Activated gamma-delta T cell (primary cell): ENCODE results near the gene TEAD3.
"Not testable (repeated sequence)": the region's sequence is repeated elsewhere in the genome, so short reads cannot be mapped to it uniquely, and the experiment has no call there.

Experiments used
- DNase-seq: peaks from one replicate; lab custom pipeline; 2025; lab: John Stamatoyannopoulos, UW
- total RNA-seq, 2 donors: gene quantifications; one replicate each; lab custom pipeline; 2026; lab: John Stamatoyannopoulos, UW

TEAD3 gene
- total RNA-seq, result 0.22 to 0.67 reads per million in 2 donors

DNA sequence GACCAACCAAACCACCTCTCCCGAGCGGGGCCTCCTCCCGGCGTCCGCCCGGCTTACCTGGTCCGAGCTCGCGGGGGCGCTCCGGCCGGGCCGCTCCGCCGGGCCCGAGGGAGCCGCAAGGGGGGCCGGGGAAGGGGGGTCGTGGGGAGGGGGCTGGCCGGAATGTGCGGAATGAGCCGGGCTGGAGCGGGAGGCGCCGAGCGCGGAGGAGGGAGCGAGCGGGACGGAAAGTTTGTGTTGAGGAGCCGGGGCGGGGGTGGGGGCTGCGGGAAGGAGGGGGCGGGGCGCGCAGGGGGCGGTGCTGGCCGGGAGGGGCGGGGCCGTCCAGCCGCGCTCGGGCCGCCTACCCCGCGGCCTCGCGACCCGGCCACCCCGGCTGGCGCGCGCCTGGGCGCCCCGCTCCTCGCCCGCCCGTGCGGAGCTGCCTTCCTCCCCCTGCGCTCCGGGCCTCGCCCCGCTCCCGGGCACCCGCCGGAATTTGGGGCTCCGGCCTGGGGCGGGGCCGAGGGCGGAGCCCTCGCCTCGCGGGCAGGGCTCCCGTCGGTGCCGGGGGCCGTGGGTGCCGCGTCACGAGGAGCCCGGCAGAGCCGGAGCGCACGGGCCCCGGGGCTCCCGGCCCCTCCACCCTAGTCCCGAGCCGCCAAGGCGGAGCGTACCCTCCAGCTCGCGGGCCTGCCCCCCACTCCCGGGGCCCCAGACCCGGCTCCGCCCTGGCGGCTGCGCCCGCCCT is at the start of gene TEAD3:
TSS of gene TEAD3 (minus strand) at position 239 of the 730 bp plus-strand sequence.
- DNase-seq, result no peak

DNA sequence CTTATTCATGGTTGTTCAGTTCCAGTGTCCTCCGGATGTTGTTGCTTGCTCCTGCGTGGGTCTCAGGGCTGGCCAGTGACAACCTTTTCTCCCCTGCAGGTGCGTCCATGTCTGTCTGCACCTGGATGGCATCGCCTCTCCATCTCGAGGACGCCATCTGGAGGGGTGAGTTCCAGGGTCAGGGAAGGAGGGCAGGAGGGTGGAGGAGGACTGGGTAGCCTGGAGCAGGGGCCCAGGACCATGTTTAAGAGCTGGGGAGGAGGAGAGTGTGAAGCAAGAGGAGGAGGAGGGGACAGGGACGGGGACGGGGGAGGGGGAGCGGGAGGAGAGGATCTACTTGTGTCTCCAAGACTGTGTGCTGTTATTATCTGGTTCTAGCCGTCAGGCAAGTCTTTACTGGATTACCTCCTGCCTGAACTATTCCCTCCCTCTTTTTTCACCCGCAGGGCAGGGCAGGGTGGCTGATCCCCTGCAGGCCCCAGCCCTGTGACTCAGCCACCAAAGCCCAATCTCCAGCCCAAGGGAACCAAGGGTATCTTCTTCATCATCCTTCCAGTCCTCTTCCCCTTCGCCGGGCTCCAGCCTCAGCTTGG is 48.0 kb upstream of the TEAD3 start:
- DNase-seq, result no peak

DNA sequence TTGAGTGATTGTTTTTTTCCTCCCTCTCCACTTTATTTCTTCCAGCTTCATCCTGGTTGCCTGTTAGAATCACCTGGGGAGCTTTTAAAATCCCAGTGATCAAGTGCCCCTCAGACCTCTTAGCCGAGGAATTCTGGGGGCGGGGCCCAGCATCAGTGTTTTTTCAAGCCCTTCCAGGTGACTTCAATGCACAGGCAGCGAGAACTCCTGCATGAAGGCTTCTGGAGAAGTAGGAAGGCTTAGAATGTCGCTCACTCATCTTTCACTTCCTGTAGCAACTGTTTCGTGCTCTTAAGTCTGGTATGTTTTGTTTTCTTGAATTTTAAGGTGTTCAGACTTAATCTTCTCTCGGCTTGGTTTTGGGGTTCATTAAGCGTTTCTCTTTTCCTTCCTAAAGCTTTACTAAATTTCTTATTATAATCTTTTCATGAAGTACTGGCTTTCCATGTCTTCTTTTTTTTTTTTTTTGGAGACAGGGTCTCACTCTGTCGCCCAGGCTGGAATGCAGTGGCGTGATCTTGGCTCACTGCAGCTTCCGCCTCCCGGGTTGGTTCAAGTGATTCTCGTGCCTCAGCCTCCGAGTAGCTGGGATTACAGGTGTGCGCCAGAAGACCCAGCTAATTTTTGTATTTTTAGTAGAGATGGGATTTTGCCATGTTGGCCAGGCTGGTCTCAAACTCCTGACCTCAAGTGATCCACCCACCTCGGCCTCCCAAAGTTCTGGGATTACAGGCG is 46.7 kb upstream of the TEAD3 start:
- no peak for DNase-seq

DNA sequence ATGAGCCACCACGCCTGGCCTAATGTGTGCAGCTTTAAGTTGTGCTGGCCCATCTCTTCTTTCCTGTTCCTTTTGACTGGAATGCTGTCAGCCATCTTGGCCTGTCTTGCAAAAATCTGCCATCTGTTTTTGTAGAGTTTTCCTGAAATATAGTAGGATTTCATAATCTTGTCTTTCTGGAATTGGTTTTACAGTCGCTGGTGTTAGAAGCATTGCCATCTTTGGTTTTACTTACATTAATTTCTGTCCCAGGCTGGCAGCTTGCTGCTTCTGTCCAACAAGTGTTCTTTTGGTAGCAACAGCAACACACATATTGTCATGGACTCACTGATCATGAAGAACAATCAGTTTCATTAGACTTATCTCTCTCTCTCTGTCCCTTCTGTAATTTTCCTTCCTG is 45.0 kb upstream of the TEAD3 start:
- no peak for DNase-seq

DNA sequence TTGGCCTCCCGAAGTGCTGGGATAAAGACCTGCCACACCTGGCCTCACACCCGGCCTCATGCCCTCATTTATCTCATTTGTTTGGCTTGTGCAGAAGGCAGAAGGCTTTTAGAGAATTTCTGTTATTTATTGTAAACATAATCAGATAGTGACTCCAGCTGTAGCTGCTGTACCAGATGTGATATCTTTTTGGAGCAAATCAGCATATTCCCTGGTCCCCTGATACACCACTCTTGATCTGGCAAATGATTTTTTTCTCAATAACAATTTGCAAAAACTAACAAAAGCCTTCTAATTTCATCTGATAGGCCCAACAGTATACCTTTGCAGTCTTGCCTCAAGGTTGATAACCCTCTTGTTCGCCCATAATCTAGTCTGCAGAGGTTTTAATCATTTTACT is 42.3 kb upstream of the TEAD3 start:
- no peak for DNase-seq

DNA sequence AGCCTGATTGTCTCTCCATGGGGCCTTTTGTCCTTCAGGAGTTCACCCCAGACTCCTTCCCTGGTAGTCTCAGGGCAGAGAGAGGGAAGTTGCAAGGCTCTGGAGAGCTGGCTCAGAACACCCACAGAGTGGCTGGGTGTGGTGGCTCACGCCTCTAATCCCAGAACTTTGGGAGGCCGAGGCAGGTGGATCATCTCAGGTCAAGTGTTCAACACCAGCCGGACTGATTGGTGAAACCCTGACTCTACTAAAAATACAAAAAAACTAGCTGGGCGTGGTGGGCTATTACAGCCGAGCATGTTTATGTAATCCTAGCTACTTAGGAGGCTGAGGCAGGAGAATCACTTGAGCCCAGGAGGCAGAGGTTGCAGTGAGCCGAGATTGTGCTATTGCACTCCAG is 39.0 kb upstream of the TEAD3 start:
- DNase-seq, result not testable (repeated sequence)

DNA sequence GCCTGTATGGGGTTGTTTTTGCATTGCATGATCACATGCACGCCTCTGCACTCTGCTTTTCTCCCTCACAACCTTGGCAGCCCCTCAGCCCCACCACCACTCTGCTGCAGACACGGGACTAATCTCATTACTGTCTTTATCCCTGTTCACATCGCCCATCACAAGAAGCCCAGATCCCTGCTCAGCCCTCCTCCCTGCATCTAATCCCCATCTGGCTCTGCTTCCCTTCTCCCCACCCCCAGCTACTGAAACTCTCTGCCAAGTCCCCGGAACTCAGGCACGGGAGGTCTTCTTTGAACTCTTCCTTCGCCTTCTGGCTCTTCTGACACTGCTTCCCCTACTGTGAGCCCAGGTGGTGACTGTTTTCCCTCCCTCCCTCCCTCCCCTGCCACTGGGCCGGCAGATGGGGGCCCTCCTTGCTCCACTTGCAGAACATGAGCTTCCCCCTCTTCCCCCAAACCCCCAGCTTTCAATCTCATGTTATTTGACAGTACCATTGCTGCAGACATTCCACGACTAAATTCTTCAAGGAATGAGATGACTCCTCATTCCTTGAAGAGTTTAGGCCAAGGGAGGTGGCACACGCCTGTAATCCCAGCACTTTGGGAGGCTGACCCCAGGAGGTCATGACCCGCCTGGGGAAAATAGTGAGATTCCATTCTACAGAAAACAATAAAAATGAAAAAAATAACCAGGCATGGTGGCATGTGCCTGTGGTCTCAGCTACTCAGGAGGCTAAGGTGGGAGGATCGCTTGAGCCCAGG is 37.7 kb upstream of the TEAD3 start:
- DNase-seq, result no peak

DNA sequence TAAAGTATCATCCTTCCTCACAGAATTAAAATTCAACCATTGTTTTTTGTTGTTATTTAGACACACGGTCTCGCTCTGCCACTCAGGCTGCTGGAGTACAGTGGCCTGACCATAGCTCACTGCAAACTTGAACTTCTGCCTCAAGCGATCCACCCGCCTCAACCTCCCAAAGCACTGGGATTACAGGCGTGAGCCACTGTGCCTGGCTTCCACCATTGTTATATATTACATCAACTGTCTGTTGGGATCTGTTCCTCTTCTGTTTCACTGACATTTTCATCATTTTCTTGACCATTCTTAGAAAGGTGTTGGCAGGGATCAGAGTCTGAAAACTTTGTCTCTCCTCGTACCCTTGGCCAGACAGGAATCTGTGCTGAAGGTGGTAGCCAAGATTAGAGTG is 37.1 kb upstream of the TEAD3 start:
- DNase-seq, result no peak

DNA sequence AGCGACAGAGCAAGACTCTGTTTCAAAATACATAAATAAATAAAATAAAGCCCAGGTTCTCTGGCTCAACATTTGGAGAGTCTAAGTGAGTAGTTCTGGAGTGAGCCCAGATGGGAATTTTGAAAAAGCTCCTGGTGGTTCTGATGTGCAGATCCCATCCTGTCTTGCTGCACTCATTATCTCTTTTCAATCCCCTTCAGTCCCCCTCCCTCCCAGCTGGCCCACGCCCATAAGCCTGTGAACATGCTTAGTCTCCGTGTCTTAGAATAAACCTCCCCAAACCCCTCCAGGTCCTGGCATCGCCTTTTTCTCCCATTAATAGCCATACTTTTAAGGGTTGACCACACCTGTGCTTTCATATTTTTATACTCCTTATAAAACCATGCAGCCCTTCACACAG is 35.2 kb upstream of the TEAD3 start:
- no peak for DNase-seq

DNA sequence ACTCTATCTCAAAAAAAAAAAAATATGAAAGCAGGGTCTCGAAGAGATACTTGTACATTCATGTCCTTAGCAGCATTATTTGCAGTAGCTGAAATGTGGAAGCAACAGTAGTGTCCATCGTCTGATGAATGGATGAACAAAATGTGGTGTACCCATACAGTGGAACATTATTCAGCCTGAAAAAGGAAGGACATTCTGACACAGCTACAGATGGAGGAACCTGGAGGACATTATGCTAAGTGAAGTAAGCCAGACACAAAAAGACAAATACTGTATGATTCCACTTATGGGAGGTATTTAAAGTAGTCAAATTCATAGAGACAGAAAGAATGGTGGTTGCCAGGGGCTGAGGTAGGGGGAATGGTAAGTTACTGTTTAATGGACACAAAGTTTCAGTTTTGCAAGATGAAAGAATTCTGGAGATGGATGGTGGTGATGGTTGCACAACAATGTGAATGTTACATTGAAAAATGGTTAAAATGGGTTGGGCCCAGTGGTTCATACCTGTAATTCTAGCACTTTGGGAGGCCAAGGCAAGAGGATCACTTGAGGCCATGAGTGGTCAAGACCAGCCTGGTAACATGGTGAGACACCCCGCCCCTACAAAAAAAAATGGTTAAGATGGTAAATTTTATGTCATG is 27.6 kb upstream of the TEAD3 start:
- no peak for DNase-seq

DNA sequence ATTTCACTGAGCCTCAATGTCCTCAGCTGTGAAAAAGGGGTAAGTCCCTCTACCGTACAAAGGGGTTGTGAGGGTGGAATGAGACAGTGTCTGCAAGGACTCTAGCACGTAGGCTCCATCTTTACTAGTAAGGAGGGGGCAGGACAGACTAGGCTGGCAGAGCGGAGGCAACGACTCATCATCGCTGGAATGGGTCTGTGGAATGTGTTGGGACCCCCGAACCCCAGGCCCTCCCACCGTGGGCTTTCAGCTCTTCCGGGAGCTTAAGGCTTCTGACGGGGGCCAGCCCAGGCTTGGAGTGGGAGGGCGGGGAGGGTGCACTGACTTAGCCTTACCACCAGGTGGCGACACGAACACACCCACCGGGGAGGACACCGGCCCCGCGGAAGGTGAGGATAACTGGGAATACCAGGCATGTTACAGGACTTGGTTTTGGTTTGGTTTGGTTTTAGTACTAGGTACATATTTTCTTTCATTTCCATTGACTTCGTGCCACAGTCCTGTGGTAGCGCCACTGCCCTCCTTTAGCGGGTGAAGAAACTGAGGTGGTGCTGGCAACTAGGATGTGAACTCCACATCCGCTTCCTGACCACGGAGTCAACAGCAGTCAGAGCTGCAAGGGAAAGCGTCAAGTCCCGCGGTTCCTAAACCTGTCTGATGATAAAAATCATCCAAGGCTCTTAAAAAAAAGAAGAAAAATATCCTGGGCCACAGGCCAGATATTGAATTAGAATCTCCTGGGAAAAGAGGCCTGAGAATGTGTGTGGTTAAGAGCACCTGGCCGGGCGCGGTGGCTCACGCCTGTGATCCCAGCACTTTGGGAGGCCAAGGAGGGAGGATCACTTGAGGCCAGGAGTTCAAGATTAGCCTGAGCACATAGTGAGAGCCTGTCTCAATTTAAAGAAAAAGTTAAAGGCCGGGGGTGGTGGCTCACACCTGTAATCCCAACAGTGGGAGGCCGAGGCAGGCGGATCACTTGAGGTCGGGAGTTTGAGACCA is 26.1 kb upstream of the TEAD3 start:
- no peak for DNase-seq

DNA sequence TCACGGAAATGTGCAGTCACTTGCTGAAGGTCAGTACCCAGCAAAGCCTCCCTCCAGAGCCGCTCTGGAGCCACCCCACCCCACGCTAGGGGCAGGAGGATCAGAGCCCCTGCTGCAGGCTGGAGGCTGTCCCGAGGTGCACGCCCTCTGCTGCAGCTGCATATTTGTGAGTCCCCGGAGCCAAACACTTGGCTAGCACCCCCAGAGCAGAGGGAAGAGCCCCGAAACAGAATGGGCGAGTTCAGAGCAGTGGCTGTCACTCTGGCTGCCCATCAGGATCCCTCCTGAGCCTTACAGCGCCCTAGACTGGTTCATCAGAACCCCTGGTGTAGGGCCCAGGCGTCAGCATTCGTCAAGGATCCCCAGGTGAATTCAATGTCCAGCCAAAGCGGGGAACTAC is 25.3 kb upstream of the TEAD3 start:
- no peak for DNase-seq

DNA sequence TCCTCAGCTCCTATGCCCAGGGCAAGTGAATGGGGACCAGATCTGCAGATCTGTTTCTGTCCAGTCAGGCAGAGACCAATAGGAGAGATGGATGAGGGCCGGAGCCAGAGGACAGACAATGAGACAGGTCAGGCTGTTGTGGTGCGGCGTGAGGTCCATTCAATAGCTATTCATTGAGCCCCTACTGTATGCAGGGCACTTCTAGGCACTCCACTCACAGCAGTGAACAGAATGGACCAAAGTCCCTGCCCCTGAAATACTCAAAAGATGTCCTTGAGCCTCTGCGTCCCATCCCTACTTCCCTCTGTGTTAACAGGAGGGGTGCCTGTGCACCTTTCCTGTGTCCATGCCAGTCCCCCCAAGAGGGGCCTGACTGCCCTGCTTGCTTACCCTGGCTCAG is 24.4 kb upstream of the TEAD3 start:
- DNase-seq, result no peak

DNA sequence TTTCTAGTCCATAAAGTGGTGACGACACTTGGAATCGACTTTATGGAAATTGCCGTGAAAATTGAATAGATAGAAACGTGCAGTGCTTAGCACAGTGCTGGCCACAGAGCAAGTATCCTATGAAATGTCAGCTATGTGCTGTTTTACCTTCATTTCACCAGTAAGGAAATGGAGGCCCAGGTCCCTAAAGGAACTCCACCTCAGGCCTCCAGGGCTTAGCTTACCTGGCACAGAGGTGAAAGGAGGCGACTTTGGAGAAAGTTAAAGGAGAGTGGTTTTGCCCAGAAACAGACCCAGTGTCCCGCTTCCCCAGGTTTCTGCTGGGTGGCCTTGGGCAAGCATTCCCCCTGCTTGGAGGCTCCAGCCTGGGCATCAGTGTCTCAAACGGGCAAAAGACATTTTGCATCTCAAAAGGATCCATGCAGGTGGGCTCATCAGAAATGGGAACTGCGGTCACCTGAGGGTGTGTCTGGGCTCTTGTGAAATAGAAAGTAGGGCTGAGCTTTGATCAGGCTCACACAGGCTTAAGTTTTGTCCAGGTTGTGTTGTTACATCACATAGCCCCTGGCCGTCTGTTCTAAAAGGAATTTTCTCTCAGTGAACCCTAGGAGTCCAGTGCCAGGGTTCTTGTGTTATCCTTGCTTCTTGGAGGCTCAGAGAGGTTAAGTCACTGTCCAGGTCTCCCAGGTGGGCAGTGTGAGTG is 22.6 kb upstream of the TEAD3 start:
- no peak for DNase-seq

DNA sequence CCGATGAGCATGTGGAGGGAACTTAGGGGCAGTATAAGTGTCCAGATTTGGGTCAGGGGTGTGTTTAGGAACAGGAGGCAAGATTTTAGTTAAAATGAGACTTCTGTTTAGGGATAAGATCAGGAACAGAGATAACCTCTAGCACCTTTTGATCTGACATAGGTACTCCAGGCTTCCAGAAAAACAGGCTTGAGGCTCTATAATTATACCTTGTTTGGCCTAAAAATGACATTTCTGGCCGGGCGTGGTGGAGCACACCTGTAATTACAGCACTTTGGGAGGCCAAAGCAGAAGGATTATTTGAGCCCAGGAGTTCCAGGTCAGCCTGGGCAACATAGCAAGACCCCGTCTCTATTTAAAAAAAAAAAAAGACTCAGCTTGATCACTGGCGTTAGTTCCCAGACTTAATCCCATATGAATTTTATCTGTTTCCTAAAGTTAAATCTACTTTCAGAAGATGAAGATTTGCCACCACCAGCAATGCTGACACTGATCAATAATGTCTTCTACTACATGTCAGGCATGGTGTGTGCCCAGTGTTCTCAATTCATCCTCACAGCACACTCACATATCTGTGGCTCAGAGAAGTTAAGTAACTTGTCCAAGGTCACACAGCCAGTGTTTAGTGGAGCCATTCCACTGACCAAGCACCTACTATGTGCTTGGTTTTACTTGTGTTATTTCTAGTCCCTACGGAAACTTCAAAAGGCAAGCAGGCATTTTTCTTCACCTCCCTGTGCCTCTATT is 21.9 kb upstream of the TEAD3 start:
- DNase-seq, result no peak

DNA sequence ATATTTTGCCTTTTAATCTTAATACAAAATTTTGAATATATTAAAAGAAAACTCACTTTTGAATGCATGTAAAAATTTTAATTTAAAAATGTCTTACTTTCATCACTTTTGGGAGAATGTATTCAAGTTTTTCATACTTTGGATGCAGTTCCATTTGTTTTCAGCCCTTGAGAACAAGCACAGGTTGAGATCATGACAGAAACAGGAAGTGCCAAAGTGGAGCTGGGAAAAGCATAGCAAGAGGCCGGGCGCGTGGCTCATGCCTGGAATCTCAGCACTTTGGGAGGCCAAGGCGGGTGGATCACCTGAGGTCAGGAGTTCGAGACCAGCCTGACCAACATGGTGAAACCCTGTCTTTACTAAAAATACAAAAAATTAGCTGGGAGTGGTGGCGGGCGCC is 21.1 kb upstream of the TEAD3 start:
- not testable (repeated sequence) for DNase-seq

DNA sequence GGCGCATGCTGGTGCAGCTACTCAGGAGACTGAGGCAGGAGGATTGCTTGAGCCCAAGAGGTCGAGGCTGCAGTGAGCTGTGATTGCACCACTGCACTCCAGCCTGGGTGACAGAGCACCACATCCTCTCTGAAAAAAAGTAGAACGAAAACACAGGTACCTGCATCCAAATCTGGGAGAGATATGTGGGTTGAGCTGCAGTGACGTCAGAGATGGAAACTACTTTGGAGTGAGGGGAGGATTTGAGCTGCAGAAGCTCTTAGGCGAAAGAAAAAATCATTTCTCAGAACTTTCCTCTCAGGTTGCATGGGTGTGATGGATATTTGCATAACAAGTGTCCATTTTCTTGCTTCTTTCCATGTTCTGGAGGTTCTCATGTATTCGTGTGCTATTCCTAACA is 19.8 kb upstream of the TEAD3 start:
- no peak for DNase-seq

DNA sequence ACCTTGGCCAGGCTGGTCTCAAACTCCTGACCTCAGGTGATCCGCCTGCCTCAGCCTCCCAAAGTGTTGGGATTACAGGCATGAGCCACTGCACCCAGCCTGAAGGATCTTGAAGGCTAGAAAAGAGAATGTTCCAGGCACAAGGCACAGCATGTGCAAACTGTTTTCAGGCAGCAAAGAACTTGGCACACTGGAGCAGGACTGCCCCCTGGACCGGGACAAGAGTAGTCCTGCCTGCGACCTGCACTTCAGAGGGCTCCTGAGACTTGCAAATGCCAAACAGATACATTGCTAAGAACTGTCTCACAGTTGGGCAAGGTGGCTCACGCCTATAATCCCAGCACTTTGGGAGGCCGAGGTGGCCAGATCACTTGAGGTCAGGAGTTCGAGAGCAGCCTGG is 19.1 kb upstream of the TEAD3 start:
- not testable (repeated sequence) for DNase-seq

DNA sequence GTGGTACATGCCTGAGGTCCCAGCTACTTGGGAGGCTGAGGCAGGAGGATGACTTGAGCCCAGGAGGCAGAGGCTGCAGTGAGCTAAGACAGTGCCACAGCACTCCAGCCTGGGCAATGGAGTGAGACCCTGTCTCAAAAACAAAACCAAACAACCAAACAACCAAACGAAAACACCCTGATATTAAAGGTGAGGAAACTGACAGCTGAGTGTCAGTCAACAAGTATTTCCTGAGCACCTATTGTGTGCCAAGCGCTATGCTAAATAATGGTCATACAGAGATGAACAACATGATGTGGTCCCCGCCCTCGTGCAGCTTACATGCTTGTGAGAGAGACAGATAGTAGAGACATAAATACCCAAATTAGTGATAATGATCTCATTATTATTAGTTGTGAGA is 17.7 kb upstream of the TEAD3 start:
- DNase-seq, result no peak
